Endometrial microvascular endothelial cells (primary cell): ENCODE data around the gene HIPK2. TPM values are rescaled to one million over a fixed set of nuclear protein-coding genes. Genes with fewer than 3 reads are reported as not detected.

Experiments
- in situ Hi-C: cut with HindIII; loops from 2 replicates; pipeline ENCODE4 v1.10.0; 2017; ENCODE audit warnings: low sequenced_read_pairs, low pct_unique_long_range_greater_than_20kb; ENCODE audit errors: inconsistent ontology term
- total RNA-seq: library from RNA; depleted of rRNA; stranded (reverse); fragments of >200 nt; gene quantifications from one replicate; pipeline ENCODE4 v1.2.3, GENCODE V29; 2015; ENCODE audit errors: inconsistent ontology term

Gene HIPK2
- total RNA-seq, 1 donor from 2014 or later: 17.9 TPM

GRCh38 chr7:139594090-139594489 is 183.7 kb downstream of the HIPK2 start:
- in situ Hi-C loops: no loop called here

DNA sequence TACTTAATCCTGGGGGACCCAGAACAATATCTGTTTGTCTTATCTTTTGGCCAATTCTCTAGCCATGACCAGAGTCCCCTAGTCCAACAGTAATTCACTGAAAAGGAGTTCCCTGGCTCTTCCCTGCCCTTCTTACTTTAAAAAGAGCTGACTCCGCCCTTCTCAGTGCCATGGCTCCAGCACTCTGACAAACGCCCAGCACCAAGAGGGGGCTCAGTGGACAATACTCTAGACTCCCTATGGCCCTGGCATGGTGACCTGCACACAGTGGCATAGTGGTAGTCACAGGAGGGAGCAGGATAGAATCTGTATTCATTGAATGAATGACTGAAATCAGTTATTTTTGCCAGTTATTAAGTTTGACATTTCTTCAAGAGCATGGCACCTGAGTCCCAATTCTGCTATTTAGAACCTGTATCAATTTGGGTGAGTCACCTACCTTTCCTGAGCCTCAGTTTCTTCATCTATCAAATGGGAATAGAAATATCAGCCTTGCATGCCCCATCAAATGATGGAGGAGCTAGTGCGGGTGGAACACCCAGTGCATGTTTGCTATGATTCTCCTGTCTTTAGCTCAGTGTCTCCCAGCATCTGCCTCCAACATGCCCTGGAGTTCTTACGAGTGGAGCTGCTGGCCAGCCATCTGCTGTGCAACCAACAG is 184.9 kb downstream of the HIPK2 start:
- in situ Hi-C loops: no loop called here

- in situ Hi-C loops: no loop called here
Measured at GRCh38 chr7:139591550-139592195, 186.1 kb downstream of the HIPK2 start.

- in situ Hi-C loops: no loop called here
Measured at GRCh38 chr7:139589474-139589873, 188.3 kb downstream of the HIPK2 start.

GRCh38 chr7:139588632-139589031 is 189.2 kb downstream of the HIPK2 start:
- in situ Hi-C loops: no loop called here

DNA sequence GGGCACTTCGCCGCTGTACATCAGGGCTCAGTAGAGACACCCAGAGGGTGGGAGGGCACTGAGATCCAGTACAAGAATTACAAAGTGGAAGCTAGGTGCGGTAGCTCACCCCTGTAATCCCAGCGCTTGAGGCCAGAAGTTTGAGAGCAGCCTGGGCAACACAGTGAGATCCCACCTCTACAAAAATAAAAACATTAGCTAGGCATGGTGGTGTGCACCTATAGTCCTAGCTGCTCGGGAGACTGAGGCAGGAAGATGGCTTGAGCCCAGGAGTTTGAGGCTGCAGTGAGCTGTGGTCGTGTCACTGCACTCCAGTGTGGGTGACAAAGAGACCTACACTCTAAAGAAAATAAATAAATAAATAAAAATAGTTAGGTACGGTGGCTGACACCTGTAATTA is 190.3 kb downstream of the HIPK2 start:
- in situ Hi-C loops: no loop called here

DNA sequence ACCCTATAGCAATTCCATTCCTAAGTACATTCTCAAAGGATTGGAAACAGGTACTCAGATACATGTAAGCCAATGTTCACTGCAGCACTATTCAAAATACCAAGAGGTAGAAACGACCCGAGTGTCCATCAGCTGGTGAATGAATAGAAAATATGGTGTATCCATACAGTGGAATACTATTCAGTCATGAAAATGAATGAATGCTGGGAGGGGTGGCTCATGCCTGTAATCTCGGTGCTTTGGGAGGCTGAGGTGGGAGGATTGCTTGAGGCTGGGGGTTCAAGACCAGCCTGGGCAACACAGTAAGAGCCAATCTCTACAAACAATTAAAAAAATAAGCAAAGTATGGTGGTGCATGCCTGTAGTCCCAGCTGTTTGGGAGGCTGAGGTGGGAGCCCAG is 191.5 kb downstream of the HIPK2 start:
- in situ Hi-C loops: no loop called here

- in situ Hi-C loops: no loop called here
Measured at GRCh38 chr7:139585042-139585441, 192.8 kb downstream of the HIPK2 start.

DNA sequence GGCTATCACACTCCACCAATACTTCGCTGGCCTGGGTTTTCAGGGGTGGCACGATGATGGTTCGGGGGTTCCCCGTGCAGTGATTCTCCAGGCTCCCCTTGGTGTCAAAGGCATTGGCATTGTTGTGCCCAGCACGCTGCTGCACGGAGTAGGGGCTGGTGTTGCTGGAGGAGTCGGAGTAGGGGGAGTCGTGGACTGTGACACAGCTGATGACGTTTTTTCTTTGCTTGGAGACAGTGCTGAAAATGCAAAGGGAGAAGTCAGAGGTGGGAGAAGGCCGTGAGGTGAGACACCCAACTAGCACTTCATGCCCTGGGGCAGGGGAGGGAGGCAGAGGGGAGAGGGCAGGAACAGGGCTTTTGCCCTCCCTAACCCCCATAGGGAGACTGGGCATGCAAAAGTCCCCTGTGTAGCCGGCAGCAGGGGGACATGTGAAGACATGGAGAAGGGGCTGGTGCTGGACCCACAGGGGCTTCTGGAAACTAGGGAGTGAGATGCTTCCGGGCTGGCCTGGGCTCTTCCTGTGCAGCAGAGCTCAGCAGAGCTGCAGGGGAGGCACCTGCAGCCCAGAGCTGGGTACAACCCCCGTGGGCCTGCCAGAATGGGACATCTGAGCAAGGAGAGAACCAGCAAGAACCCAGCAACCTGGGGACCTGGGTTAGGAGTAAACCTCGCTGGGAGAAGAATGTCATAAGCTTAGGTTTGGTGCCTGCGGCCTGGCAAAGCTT is 193.8 kb downstream of the HIPK2 start:
- in situ Hi-C loops: no loop called here

- in situ Hi-C loops: no loop called here
Measured at GRCh38 chr7:139582671-139583155, 195.1 kb downstream of the HIPK2 start.

- in situ Hi-C loops: no loop called here
Measured at GRCh38 chr7:139582130-139582650, 195.6 kb downstream of the HIPK2 start.

DNA sequence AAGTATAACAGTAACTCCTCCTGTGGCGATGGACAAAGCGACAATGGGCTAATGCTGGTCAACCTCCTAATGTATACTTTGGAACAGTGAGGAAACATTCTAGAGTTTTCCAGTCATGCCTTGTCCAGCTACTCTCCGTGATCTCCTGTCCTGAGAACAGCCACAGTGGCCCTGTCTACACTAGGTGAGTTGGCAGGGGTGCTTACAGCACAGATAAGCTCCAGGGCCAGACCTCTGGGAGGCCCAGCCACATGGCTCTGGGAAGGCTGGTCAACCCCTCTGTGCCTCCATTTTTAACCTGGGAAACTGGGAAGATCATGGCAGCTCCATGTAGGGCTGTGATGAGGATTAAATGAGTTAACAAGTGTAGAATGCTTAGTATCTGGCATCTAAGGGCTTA is 197.4 kb downstream of the HIPK2 start:
- in situ Hi-C loops: no loop called here

GRCh38 chr7:139576179-139576973 is 201.4 kb downstream of the HIPK2 start:
- in situ Hi-C loops: no loop called here

DNA sequence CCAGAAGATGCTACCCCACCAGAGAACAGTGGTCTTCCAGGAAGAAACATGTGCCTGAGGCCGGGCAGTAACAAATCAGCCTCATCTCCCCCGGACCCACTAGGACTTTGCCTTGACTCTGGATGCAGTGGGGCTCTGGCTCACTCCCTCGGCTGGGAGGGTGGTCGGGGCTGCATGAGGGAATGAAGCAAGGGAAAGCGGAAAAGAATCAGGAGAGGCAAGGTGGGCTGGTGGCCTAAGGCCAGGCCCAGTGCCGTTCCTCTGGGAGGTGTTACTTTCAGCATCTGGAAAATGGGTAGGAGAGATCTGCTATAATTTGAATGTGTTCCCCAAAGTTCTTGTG is 202.5 kb downstream of the HIPK2 start:
- in situ Hi-C loops: no loop called here

- in situ Hi-C loops: no loop called here
Measured at GRCh38 chr7:139574618-139575337, 203.0 kb downstream of the HIPK2 start.

DNA sequence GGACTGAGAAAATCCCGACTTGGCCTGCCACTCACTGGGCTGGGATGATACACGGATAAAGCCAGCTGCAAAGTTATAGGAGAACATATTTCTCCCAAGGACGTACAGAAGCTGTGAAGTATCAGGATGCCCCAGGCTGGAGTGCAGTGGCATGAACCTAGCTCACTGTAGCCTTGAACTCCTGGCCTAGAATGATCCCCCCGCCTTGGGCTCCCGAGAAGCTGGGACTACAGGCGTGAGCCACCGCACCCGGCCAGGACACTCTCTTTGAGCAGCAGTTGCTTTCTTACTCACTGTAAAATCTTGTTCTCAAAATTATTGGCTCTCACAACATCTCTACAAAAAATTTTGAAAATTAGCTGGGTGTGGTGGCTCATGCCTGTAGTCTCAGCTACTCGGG is 203.9 kb downstream of the HIPK2 start:
- in situ Hi-C loops: no loop called here

DNA sequence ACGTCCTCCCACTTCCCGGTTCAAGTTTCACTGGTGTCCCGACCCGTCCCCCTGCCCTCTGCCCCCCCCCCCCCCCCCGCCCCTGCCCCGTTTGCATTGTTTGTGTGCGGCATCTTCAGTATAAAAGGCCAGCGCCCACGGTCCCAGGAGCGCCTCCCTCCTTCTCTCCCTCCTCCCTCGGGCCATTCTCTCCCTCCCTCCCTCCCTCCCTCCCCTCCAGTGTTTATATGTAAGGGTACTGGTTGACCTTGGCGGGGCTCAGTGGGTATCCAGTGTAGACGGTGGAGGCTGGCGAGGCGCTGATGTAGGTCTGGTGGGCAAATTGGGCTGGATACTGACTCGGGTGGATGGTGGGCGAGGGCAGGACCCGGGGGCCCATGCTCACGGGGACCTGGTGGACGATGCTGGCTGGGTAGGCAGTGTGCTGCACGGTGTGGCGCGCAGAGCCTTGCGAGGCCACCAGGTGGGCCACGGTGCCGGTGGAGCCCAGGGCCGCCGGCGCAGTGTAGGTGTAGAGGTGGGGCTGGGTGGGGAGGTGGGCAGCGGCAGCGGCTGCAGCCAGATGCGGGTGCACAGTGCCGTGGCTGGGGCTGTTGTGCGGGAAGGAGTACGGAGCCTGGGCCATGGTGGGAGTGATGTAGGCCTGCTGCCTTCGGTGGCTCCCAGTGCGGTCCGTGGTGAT is 205.0 kb downstream of the HIPK2 start:
- in situ Hi-C loops: no loop called here

GRCh38 chr7:139572071-139572470 is 205.7 kb downstream of the HIPK2 start:
- in situ Hi-C loops: no loop called here
